AG08396 (cell line): ENCODE measurements around the gene SLC48A1.

Source experiments
- DNase-seq: peaks from one replicate; pipeline ENCODE4 v3.0.0; 2012; ENCODE audit warnings: low spot score, mixed read lengths

The SLC48A1 gene

GRCh38 chr12:47744778-47745436 lies 28.1 kb upstream of the SLC48A1 start:
- no peak for DNase-seq

- no peak for DNase-seq
Measured at GRCh38 chr12:47745485-47746041, 27.5 kb upstream of the SLC48A1 start.

- DNase-seq = no peak
Measured at GRCh38 chr12:47746073-47746472, 27.0 kb upstream of the SLC48A1 start.

- no peak for DNase-seq
Measured at GRCh38 chr12:47746523-47746922, 26.5 kb upstream of the SLC48A1 start.

GRCh38 chr12:47747126-47747525 lies 25.9 kb upstream of the SLC48A1 start:
- no peak for DNase-seq

- DNase-seq = no peak
Measured at GRCh38 chr12:47747596-47748506, 25.2 kb upstream of the SLC48A1 start.

- no peak for DNase-seq
Measured at GRCh38 chr12:47748507-47748828, 24.6 kb upstream of the SLC48A1 start.

GRCh38 chr12:47748899-47749298 lies 24.1 kb upstream of the SLC48A1 start:
- no peak for DNase-seq

- no peak for DNase-seq
Measured at GRCh38 chr12:47750229-47750798, 22.7 kb upstream of the SLC48A1 start.

- DNase-seq = no peak
Measured at GRCh38 chr12:47750916-47751470, 22.0 kb upstream of the SLC48A1 start.

GRCh38 chr12:47751561-47751960 lies 21.5 kb upstream of the SLC48A1 start:
- no peak for DNase-seq

- DNase-seq = no peak
Measured at GRCh38 chr12:47752121-47752520, 20.9 kb upstream of the SLC48A1 start.

- DNase-seq = peak; percentile 63
Measured at GRCh38 chr12:47752552-47752951, 20.5 kb upstream of the SLC48A1 start.

- DNase-seq = no peak
Measured at GRCh38 chr12:47753021-47754001, 19.7 kb upstream of the SLC48A1 start.

- no peak for DNase-seq
Measured at GRCh38 chr12:47754126-47754525, 18.9 kb upstream of the SLC48A1 start.

- DNase-seq = no peak
Measured at GRCh38 chr12:47754881-47755280, 18.2 kb upstream of the SLC48A1 start.

- no peak for DNase-seq
Measured at GRCh38 chr12:47755655-47756562, 17.1 kb upstream of the SLC48A1 start.

- no peak for DNase-seq
Measured at GRCh38 chr12:47757364-47757839, 15.6 kb upstream of the SLC48A1 start.

GRCh38 chr12:47757840-47758583 lies 15.0 kb upstream of the SLC48A1 start:
- DNase-seq = no peak

GRCh38 chr12:47758584-47758833 lies 14.5 kb upstream of the SLC48A1 start:
- no peak for DNase-seq
